ENCODE measurements around the gene MT1H. TPM values are rescaled to one million over a fixed set of nuclear protein-coding genes. Genes with fewer than 3 reads are reported as not detected.
A peak's percentile ranks its signal among the peaks of the same experiment; 100 is the strongest.

Gene MT1H
- total RNA-seq, 4 donors from 2014 or later, result 1.9 to 23.9 (median 11.9) TPM

DNA sequence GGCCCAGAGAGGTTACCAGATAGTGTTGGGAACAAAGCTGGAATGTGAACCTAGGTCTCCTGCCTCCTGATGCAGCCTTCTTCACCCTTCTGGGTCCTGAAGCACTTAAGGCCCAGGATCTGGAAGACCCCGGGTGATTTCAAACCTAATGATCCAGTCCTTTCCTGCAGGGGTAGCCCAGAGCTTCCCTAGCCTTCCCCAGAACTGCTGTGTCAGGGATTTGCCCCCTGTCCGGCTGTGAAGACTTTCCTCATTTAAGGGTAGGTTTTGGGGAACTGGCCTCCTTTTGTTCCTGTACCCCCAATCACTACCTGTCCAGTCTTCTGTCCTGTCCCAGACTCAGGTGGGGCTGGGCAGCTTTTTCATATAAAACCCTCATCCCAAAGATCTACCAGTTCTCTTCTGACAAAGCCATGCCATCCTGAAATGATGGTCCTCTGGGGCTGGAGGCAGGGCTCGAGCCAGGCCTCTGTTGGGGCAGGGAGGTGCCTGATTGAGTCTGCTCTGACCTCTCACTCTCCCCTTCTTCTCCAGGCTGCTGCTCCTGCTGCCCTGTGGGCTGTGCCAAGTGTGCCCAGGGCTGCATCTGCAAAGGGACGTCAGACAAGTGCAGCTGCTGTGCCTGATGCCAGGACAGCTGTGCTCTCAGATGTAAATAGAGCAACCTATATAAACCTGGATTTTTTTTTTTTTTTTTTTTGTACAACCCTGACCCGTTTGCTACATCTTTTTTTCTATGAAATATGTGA, 14.0 kb downstream of the MT1H start:
- 53% methylated on average over 5 of the region's 5 CpGs for WGBS
- no peak for DNase-seq (ENCODE audit: low spot score in 2 of 2)
- no peaks in the 10 kb centered on the region for H3K9me3 ChIP-seq
- peak overlapping the region; percentile 69 for H3K4me3 ChIP-seq
- H3K27me3 ChIP-seq, result no peaks in the 10 kb centered on the region
- TF ChIP-seq POLR2AphosphoS5 (IDR thresholded peaks at IDR 0.05) (no peak), POLR2A (IDR thresholded peaks at IDR 0.05) (no peak), CTCF (IDR thresholded peaks at IDR 0.05) (no peak), EP300 (IDR thresholded peaks at IDR 0.05) (no peak)
- peak overlapping the region; percentile 92 for H3K27ac ChIP-seq
- peaks cover 47% of the 10 kb centered on the region for H3K4me1 ChIP-seq
- no peaks in the 10 kb centered on the region for H3K36me3 ChIP-seq

DNA sequence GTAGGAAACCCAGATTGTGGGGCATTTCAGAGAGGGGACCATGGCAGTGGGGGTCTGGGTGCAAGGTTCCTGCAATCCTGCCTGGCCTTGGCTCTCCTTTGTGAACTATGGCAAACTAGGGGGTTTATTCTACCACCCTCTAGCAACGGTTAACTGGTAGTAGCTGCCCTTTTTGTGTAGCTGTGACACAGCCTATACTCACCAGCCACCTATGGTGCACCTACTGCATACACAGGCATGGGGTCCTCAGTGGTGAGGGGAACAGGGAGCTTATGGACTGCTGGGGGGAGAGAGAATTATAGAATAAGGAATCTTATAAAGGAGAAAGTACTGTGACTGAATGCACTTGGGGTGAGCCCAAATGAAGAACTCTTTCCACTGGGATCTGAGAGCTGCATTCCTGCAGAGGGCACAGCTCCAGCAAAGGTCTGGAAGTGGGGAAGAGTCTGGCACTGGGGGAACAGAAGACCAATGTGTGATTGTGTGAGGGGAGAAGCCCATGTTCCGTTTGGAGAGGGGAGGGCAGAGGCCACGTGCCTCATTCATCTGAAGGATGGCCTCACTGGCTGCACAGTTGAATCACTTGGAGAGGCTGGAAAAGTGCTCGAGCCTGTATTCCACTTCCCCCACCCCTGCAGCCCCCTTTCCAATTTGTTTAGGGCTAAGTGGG, 14.8 kb downstream of the MT1H start:
- peaks cover 44% of the 10 kb centered on the region for H3K4me1 ChIP-seq
- TF ChIP-seq EP300 (IDR thresholded peaks at IDR 0.05) (no peak), POLR2AphosphoS5 (IDR thresholded peaks at IDR 0.05) (peak in 1 of 3 donors; percentile 8), POLR2A (IDR thresholded peaks at IDR 0.05) (peak in 1 of 2 donors; percentile 4), CTCF (IDR thresholded peaks at IDR 0.05) (no peak)
- H3K9me3 ChIP-seq, result no peaks in the 10 kb centered on the region
- peak overlapping the region; percentile 69 for H3K4me3 ChIP-seq
- H3K27ac ChIP-seq, result peak overlapping the region; percentile 92
- no peaks in the 10 kb centered on the region for H3K36me3 ChIP-seq
- no peaks in the 10 kb centered on the region for H3K27me3 ChIP-seq
- WGBS, result 44% methylated on average over 4 of the region's 4 CpGs
- DNase-seq (ENCODE audit: low spot score in 2 of 2), result no peak

GRCh38 chr16:56684926-56685590, 15.4 kb downstream of the MT1H start:
- Histone ChIP-seq H3K4me3 (peak overlapping the region; percentile 69), H3K27ac (peak overlapping the region; percentile 92), H3K27me3 (no peaks in the 10 kb centered on the region), H3K9me3 (no peaks in the 10 kb centered on the region), H3K36me3 (no peaks in the 10 kb centered on the region), H3K4me1 (peaks cover 49% of the 10 kb centered on the region)
- DNase-seq (ENCODE audit: low spot score in 2 of 2), result no peak
- TF ChIP-seq POLR2A (IDR thresholded peaks at IDR 0.05), result peak; percentile 1 to 28
- TF ChIP-seq POLR2AphosphoS5 (IDR thresholded peaks at IDR 0.05), result peak in 1 of 3 donors; percentile 34
- no peak for TF ChIP-seq EP300 (IDR thresholded peaks at IDR 0.05)
- no peak for TF ChIP-seq CTCF (IDR thresholded peaks at IDR 0.05)
- 37% methylated on average over 4 of the region's 4 CpGs for WGBS

DNA sequence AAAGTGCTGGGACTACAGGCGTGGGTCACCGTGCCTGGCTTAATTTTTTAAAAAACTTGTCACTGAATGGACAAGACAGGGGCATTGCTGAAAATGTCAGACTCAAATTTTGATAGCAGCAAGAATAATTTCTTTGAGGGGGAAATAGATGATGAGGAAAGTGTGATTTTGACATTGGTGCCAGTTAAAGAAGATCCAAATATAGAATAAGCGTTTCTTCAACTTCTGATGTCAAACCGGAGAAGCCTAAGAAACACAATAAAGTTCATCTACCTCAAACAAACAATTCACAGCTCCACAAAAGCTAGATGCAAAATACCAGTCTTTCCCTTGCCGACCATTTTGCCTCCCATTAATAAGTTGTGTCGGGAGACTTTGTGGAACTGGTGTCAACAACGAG, 17.1 kb downstream of the MT1H start:
- Histone ChIP-seq H3K27ac (no peak overlapping the region), H3K4me3 (no peak overlapping the region), H3K4me1 (peaks cover 45% of the 10 kb centered on the region), H3K9me3 (no peaks in the 10 kb centered on the region), H3K36me3 (no peaks in the 10 kb centered on the region), H3K27me3 (no peaks in the 10 kb centered on the region)
- TF ChIP-seq CTCF (IDR thresholded peaks at IDR 0.05), result no peak
- TF ChIP-seq EP300 (IDR thresholded peaks at IDR 0.05), result no peak
- TF ChIP-seq POLR2A (IDR thresholded peaks at IDR 0.05), result no peak
- TF ChIP-seq POLR2AphosphoS5 (IDR thresholded peaks at IDR 0.05), result no peak
- no peak for DNase-seq (ENCODE audit: low spot score in 2 of 2)
- 96% methylated on average over 7 of the region's 7 CpGs for WGBS

GRCh38 chr16:56688762-56689161, 19.1 kb downstream of the MT1H start:
- WGBS, result 56% methylated on average over 1 of the region's 1 CpG
- TF ChIP-seq CTCF (IDR thresholded peaks at IDR 0.05) (no peak), EP300 (IDR thresholded peaks at IDR 0.05) (no peak), POLR2A (IDR thresholded peaks at IDR 0.05) (no peak), POLR2AphosphoS5 (IDR thresholded peaks at IDR 0.05) (no peak)
- H3K36me3 ChIP-seq, result no peaks in the 10 kb centered on the region
- H3K9me3 ChIP-seq, result no peaks in the 10 kb centered on the region
- no peak overlapping the region for H3K27ac ChIP-seq
- H3K4me1 ChIP-seq, result peaks cover 40% of the 10 kb centered on the region
- H3K4me3 ChIP-seq, result no peak overlapping the region
- DNase-seq (ENCODE audit: low spot score in 2 of 2), result peak in 1 of 2 donors; percentile 22
- no peaks in the 10 kb centered on the region for H3K27me3 ChIP-seq

All from suprapubic skin (tissue), 4 donors.